Measurements from ENCODE around the gene CETP. TPM values are rescaled to one million over a fixed set of nuclear protein-coding genes. Genes with fewer than 3 reads are reported as not detected.

The CETP gene
- total and polyA plus RNA-seq, 2 of the 8 experiments (the other 6 are each of a cell fraction or from before 2014, with no cell fraction given) = not detected

- TF ChIP-seq CBX5 (IDR thresholded peaks at IDR 0.05; ENCODE audit: low read depth, low read length) (no peak), BRCA1 (IDR thresholded peaks at IDR 0.05; ENCODE audit: low read depth, low read length) (no peak), E2F6 (IDR thresholded peaks at IDR 0.05) (no peak), SIX5 (IDR thresholded peaks at IDR 0.05; ENCODE audit: low read depth, low read length) (no peak), CBX8 (IDR thresholded peaks at IDR 0.05; ENCODE audit: borderline replicate concordance, low read depth, low read length) (no peak), FOSL1 (IDR thresholded peaks at IDR 0.05; ENCODE audit: insufficient read depth, low read depth, low read length) (no peak)
Measured at GRCh38 chr16:57021757-57022156, 60.0 kb downstream of the CETP start (continued).
